ENCODE results near the gene CPLX4.

- TF ChIP-seq NR3C1 (CRISPR knock-in tag; conservative IDR thresholded peaks at IDR 0.05; ENCODE audit: low read depth): no peak
- no peak for TF ChIP-seq JUN (CRISPR knock-in tag; IDR thresholded peaks at IDR 0.05)
- no peak for TF ChIP-seq NFYB (CRISPR knock-in tag; conservative IDR thresholded peaks at IDR 0.05; ENCODE audit: low read depth)
- TF ChIP-seq AR (CRISPR knock-in tag; IDR thresholded peaks at IDR 0.05): no peak
- no peak for TF ChIP-seq CTCF (IDR thresholded peaks at IDR 0.05)
- TF ChIP-seq HMGA2 (CRISPR knock-in tag; IDR thresholded peaks at IDR 0.05): no peak
Observed at GRCh38 chr18:59286341-59286740, 32.1 kb downstream of the CPLX4 start.
